GM13977 (cell line): Measurements from ENCODE around the gene THSD7A.

ENCODE experiments used
- DNase-seq: peaks from one replicate; pipeline ENCODE4 v3.0.0; 2012; ENCODE audit warnings: low spot score
- CTCF ChIP-seq: IDR thresholded peaks from 2 replicates; pipeline ENCODE4 v1.5.1; 2012; ENCODE audit warnings: mild to moderate bottlenecking, control low read depth; ENCODE audit not compliant: insufficient read depth; ENCODE audit errors: extremely low read depth, missing control alignments
- in situ Hi-C: fragments of 300-500 bp; cut with MboI; formaldehyde crosslinking; loops from one replicate; pipeline ENCODE4 v1.12.0; 2022; ENCODE audit warnings: low sequenced_read_pairs, low pct_unique_long_range_greater_than_20kb, mixed read lengths, inconsistent platforms; ENCODE audit not compliant: unreplicated experiment

Gene THSD7A

GRCh38 chr7:11589251-11589650 is 242.7 kb downstream of the THSD7A start:
- TF ChIP-seq CTCF = no peak
- in situ Hi-C loops = no loop called here
- no peak for DNase-seq

GRCh38 chr7:11587814-11588213 is 244.2 kb downstream of the THSD7A start:
- DNase-seq = no peak
- no peak for TF ChIP-seq CTCF
- in situ Hi-C loops = no loop called here

- in situ Hi-C loops = no loop called here
- no peak for DNase-seq
- no peak for TF ChIP-seq CTCF
Observed at GRCh38 chr7:11587048-11587447, 244.9 kb downstream of the THSD7A start.

GRCh38 chr7:11584406-11585031 is 247.5 kb downstream of the THSD7A start:
- no peak for DNase-seq
- TF ChIP-seq CTCF = no peak
- in situ Hi-C loops = no loop called here

GRCh38 chr7:11579141-11579540 is 252.9 kb downstream of the THSD7A start:
- no peak for TF ChIP-seq CTCF
- in situ Hi-C loops = no loop called here
- no peak for DNase-seq

GRCh38 chr7:11576310-11576709 is 255.7 kb downstream of the THSD7A start:
- in situ Hi-C loops = no loop called here
- TF ChIP-seq CTCF = no peak

More at GRCh38 chr7:11576310-11576709, 255.7 kb downstream of the THSD7A start:
- no peak for DNase-seq
